ENCODE data around the gene METAP1D. TPM values are rescaled to one million over a fixed set of nuclear protein-coding genes. Genes with fewer than 3 reads are reported as not detected.
A peak's percentile ranks its signal among the peaks of the same experiment; 100 is the strongest.

METAP1D gene
- polyA plus RNA-seq, 1 donor from 2014 or later = 3.6 TPM

GRCh38 chr2:172114579-172114978 is 114.8 kb downstream of the METAP1D start:
- H3K4me3 Mint-ChIP-seq = no peak overlapping the region
- no peaks in the 10 kb centered on the region for H3K36me3 Mint-ChIP-seq
- H3K4me1 Mint-ChIP-seq = peaks cover 0 to 5% (median 3%) of the 10 kb centered on the region in 3 donors
- H3K27ac Mint-ChIP-seq = peak overlapping the region in 1 of 3 donors; percentile 2
- peaks cover 20% of the 10 kb centered on the region for H3K27me3 Mint-ChIP-seq
- H3K9me3 Mint-ChIP-seq = no peaks in the 10 kb centered on the region

- no peaks in the 10 kb centered on the region for H3K9me3 Mint-ChIP-seq
- H3K27me3 Mint-ChIP-seq = peaks cover 15% of the 10 kb centered on the region
- no peaks in the 10 kb centered on the region for H3K36me3 Mint-ChIP-seq
- H3K4me1 Mint-ChIP-seq = no peaks in the 10 kb centered on the region
- no peak overlapping the region for H3K27ac Mint-ChIP-seq
- no peak overlapping the region for H3K4me3 Mint-ChIP-seq
Measured at GRCh38 chr2:172116107-172116506, 116.4 kb downstream of the METAP1D start.

GRCh38 chr2:172119089-172119488 is 119.3 kb downstream of the METAP1D start:
- Mint-ChIP-seq H3K9me3 (no peaks in the 10 kb centered on the region), H3K27me3 (peaks cover 14% of the 10 kb centered on the region), H3K36me3 (no peaks in the 10 kb centered on the region), H3K4me1 (no peaks in the 10 kb centered on the region), H3K27ac (no peak overlapping the region), H3K4me3 (no peak overlapping the region)

GRCh38 chr2:172120118-172120517 is 120.4 kb downstream of the METAP1D start:
- Mint-ChIP-seq H3K27ac (no peak overlapping the region), H3K27me3 (peaks cover 5% of the 10 kb centered on the region), H3K36me3 (no peaks in the 10 kb centered on the region), H3K4me3 (no peak overlapping the region), H3K4me1 (no peaks in the 10 kb centered on the region), H3K9me3 (no peaks in the 10 kb centered on the region)

- peaks cover 4 to 10% (median 4%) of the 10 kb centered on the region in 3 donors for H3K9me3 Mint-ChIP-seq
- no peaks in the 10 kb centered on the region for H3K36me3 Mint-ChIP-seq
- H3K27ac Mint-ChIP-seq = no peak overlapping the region
- peaks cover under 1% of the 10 kb centered on the region for H3K27me3 Mint-ChIP-seq
- no peaks in the 10 kb centered on the region for H3K4me1 Mint-ChIP-seq
- H3K4me3 Mint-ChIP-seq = no peak overlapping the region
Measured at GRCh38 chr2:172128484-172128883, 128.7 kb downstream of the METAP1D start.

GRCh38 chr2:172129404-172129803 is 129.7 kb downstream of the METAP1D start:
- Mint-ChIP-seq H3K4me1 (no peaks in the 10 kb centered on the region), H3K27ac (no peak overlapping the region), H3K27me3 (peaks cover 2% of the 10 kb centered on the region), H3K36me3 (no peaks in the 10 kb centered on the region), H3K9me3 (peaks cover 4 to 10% (median 4%) of the 10 kb centered on the region in 3 donors), H3K4me3 (no peak overlapping the region)

Other genes starting within 250 kb of the METAP1D start
- 14.0 TPM for gene SLC25A12, start 105.7 kb upstream of the METAP1D start, polyA plus RNA-seq
- gene HAT1, start 77.5 kb upstream of the METAP1D start, polyA plus RNA-seq = 49.0 TPM
- not detected for gene DLX1, start 85.6 kb downstream of the METAP1D start, polyA plus RNA-seq
- not detected for gene DLX2, start 102.9 kb downstream of the METAP1D start, polyA plus RNA-seq

Data from IgD-negative memory B cell (primary cell).